ENCODE results near the gene RS1.

Gene RS1

DNA sequence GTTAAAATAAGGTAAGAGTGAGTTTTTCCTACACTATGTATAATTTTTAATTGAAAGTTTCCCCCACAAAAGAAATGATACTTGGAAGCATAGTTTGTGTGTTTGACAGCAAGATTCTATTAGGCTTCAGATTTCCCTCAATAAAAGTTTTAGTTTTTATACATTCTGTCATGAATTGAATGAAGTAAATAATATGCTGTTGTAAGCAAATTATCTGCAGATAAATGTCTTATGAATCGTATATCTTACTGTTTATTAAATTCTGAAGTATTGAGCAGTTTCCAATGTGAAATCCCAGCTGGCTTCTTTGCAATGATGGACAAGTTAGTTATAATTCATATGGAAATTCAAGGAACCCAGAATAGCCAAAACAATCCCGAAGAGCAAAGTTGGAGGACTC is 33.5 kb downstream of the RS1 start:
- no peak overlapping the region for H3K4me2 ChIP-seq (ENCODE audit: low read length)
- H3K36me3 ChIP-seq (ENCODE audit: control insufficient read depth, insufficient read depth, low read length): no peaks in the 10 kb centered on the region
- H3K9ac ChIP-seq: no peak overlapping the region
- H3K27ac ChIP-seq: no peak overlapping the region
- H2AFZ ChIP-seq: no peak overlapping the region
- H3K9me3 ChIP-seq (ENCODE audit: control insufficient read depth, low read length): no peaks in the 10 kb centered on the region
- no peaks in the 10 kb centered on the region for H3K27me3 ChIP-seq (ENCODE audit: control insufficient read depth, insufficient read depth, low read length)
- no peaks in the 10 kb centered on the region for H3K4me1 ChIP-seq
- no peak overlapping the region for H3K4me3 ChIP-seq (ENCODE audit: low read depth, low read length)
- no peaks in the 10 kb centered on the region for H3K79me2 ChIP-seq
- TF ChIP-seq, protein P1, sequence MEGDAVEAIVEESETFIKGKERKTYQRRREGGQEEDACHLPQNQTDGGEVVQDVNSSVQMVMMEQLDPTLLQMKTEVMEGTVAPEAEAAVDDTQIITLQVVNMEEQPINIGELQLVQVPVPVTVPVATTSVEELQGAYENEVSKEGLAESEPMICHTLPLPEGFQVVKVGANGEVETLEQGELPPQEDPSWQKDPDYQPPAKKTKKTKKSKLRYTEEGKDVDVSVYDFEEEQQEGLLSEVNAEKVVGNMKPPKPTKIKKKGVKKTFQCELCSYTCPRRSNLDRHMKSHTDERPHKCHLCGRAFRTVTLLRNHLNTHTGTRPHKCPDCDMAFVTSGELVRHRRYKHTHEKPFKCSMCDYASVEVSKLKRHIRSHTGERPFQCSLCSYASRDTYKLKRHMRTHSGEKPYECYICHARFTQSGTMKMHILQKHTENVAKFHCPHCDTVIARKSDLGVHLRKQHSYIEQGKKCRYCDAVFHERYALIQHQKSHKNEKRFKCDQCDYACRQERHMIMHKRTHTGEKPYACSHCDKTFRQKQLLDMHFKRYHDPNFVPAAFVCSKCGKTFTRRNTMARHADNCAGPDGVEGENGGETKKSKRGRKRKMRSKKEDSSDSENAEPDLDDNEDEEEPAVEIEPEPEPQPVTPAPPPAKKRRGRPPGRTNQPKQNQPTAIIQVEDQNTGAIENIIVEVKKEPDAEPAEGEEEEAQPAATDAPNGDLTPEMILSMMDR (IDR thresholded peaks at IDR 0.05): no peak

DNA sequence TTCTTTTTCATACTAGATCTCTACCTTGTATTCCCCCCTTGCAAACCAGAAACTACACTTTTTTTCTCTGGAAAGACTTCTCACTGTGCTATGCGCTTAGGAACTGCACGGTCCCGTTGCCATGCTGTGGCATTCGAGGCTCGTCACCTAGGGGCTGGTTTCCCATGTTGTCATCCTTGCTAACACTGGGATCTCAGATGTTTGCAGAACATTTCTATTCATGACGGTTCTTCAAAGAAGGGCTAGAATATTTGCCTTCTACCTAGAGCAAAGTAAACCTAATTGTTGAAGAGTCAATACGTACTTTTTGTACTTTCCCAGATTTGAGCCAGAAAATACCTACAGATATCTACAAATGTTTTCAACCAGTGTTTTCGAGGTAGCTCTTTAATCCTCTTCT is 41.0 kb downstream of the RS1 start:
- Histone ChIP-seq H3K4me2 (ENCODE audit: low read length) (no peak overlapping the region), H3K4me1 (no peaks in the 10 kb centered on the region), H3K9me3 (ENCODE audit: control insufficient read depth, low read length) (no peaks in the 10 kb centered on the region), H3K4me3 (ENCODE audit: low read depth, low read length) (no peak overlapping the region), H3K27me3 (ENCODE audit: control insufficient read depth, insufficient read depth, low read length) (no peaks in the 10 kb centered on the region), H3K79me2 (no peaks in the 10 kb centered on the region), H2AFZ (no peak overlapping the region), H3K9ac (no peak overlapping the region), H3K27ac (no peak overlapping the region), H3K36me3 (ENCODE audit: control insufficient read depth, insufficient read depth, low read length) (no peaks in the 10 kb centered on the region)
- TF ChIP-seq, protein P1 (IDR thresholded peaks at IDR 0.05): no peak

DNA sequence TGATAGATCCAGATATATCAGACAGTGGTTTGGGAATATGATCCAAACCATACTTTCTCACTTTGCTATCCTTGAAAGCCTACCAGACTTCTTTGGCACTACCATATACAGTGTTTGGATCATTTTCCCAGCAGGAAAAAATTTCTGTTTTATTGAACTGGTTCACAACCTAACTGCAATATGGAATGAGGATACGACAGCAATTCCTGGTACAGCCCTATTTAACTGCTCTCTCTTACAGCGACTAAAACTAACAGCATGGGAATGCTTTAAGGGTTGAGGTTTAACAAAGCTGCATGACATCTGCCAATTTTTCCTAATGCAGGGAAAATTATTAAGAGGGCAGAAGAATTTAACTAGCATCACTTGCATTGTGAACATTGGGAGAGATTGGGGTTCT is 47.3 kb downstream of the RS1 start:
- H3K36me3 ChIP-seq (ENCODE audit: control insufficient read depth, insufficient read depth, low read length): no peaks in the 10 kb centered on the region
- H3K9ac ChIP-seq: no peak overlapping the region
- TF ChIP-seq, protein P1 (IDR thresholded peaks at IDR 0.05): no peak
- H3K9me3 ChIP-seq (ENCODE audit: control insufficient read depth, low read length): no peaks in the 10 kb centered on the region
- no peaks in the 10 kb centered on the region for H3K79me2 ChIP-seq
- no peaks in the 10 kb centered on the region for H3K4me1 ChIP-seq
- H2AFZ ChIP-seq: no peak overlapping the region
- H3K4me3 ChIP-seq (ENCODE audit: low read depth, low read length): no peak overlapping the region
- no peak overlapping the region for H3K4me2 ChIP-seq (ENCODE audit: low read length)
- no peak overlapping the region for H3K27ac ChIP-seq
- H3K27me3 ChIP-seq (ENCODE audit: control insufficient read depth, insufficient read depth, low read length): no peaks in the 10 kb centered on the region

DNA sequence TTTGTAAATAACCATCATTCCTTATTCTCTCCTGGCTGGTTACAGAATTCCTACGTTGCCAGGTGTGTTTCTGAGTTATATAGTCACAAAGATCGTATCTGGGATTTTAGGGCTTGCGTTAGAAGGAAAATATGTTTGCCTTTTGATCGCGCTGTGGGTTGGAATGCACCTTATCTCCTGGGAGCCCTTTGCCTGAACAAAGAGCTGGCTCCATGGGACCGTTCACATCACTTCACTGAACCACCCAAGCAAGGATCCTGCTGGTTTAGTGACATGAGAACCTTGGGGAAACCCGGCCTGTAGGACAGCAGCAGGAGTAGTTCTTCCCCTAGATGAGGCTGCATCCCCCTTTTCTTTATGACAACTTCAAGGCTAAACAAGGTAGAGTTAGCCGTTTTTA is 51.6 kb downstream of the RS1 start:
- H3K36me3 ChIP-seq (ENCODE audit: control insufficient read depth, insufficient read depth, low read length): no peaks in the 10 kb centered on the region
- H3K27ac ChIP-seq: no peak overlapping the region
- H3K4me3 ChIP-seq (ENCODE audit: low read depth, low read length): no peak overlapping the region
- H3K9me3 ChIP-seq (ENCODE audit: control insufficient read depth, low read length): no peaks in the 10 kb centered on the region
- no peaks in the 10 kb centered on the region for H3K79me2 ChIP-seq
- TF ChIP-seq, protein P1 (IDR thresholded peaks at IDR 0.05): no peak
- no peaks in the 10 kb centered on the region for H3K27me3 ChIP-seq (ENCODE audit: control insufficient read depth, insufficient read depth, low read length)
- H3K9ac ChIP-seq: no peak overlapping the region
- H3K4me2 ChIP-seq (ENCODE audit: low read length): no peak overlapping the region
- H3K4me1 ChIP-seq: no peaks in the 10 kb centered on the region
- no peak overlapping the region for H2AFZ ChIP-seq

DNA sequence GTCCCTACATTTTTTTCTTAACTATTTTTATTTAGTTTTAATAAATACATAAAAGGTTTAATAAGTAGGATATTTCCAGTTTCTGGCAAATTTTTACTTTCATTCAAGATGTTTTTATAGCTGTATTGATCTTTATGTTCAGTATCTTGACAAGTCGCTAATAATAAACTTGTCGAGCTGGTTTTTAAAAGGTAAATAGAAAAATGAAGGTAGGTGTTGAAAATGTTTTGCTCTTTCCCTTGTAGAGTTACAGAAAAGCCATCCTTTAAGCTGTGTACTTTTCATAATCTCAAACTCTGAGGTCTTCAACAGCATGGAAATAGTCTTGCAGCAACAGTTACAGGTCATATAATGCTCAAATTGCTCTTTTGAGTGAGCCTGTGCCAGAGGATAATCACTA is 52.6 kb downstream of the RS1 start:
- TF ChIP-seq, protein P1 (IDR thresholded peaks at IDR 0.05): no peak
- no peaks in the 10 kb centered on the region for H3K4me1 ChIP-seq

More for the DNA sequence above, 52.6 kb downstream of the RS1 start:
- Histone ChIP-seq H3K4me2 (ENCODE audit: low read length) (no peak overlapping the region), H3K79me2 (no peaks in the 10 kb centered on the region), H3K27ac (no peak overlapping the region), H3K36me3 (ENCODE audit: control insufficient read depth, insufficient read depth, low read length) (no peaks in the 10 kb centered on the region), H3K9me3 (ENCODE audit: control insufficient read depth, low read length) (no peaks in the 10 kb centered on the region), H3K4me3 (ENCODE audit: low read depth, low read length) (no peak overlapping the region), H3K27me3 (ENCODE audit: control insufficient read depth, insufficient read depth, low read length) (no peaks in the 10 kb centered on the region), H2AFZ (no peak overlapping the region), H3K9ac (no peak overlapping the region)
